Glomerular visceral epithelial cell (primary cell): ENCODE measurements around the gene EFCAB5.
"Not testable (repeated sequence)": the region's sequence is repeated elsewhere in the genome, so short reads cannot be mapped to it uniquely, and the experiment has no call there.

Experiments
- DNase-seq: peaks from one replicate; pipeline ENCODE4 v3.0.0-alpha.2; 2016; ENCODE audit errors: extremely low spot score

The EFCAB5 gene

GRCh38 chr17:29935909-29936308 lies 5.5 kb upstream of the EFCAB5 start:
- not testable (repeated sequence) for DNase-seq

- no peak for DNase-seq
Observed at GRCh38 chr17:29936724-29937123, 4.7 kb upstream of the EFCAB5 start.

- no peak for DNase-seq
Observed at GRCh38 chr17:29945281-29945680, 3.8 kb downstream of the EFCAB5 start.

- no peak for DNase-seq
Observed at GRCh38 chr17:29948448-29949215, 7.2 kb downstream of the EFCAB5 start.

- no peak for DNase-seq
Observed at GRCh38 chr17:29949696-29950095, 8.3 kb downstream of the EFCAB5 start.

- no peak for DNase-seq
Observed at GRCh38 chr17:29954405-29954804, 13.0 kb downstream of the EFCAB5 start.

- no peak for DNase-seq
Observed at GRCh38 chr17:29956225-29956624, 14.8 kb downstream of the EFCAB5 start.

- not testable (repeated sequence) for DNase-seq
Observed at GRCh38 chr17:29957488-29957887, 16.1 kb downstream of the EFCAB5 start.

- peak; percentile 3 for DNase-seq
Observed at GRCh38 chr17:29958947-29959657, 17.7 kb downstream of the EFCAB5 start.

GRCh38 chr17:29959658-29960337 lies 18.4 kb downstream of the EFCAB5 start:
- DNase-seq, result no peak

- no peak for DNase-seq
Observed at GRCh38 chr17:29962656-29963055, 21.2 kb downstream of the EFCAB5 start.

GRCh38 chr17:29968271-29968670 lies 26.8 kb downstream of the EFCAB5 start:
- DNase-seq, result no peak

GRCh38 chr17:29972277-29972676 lies 30.8 kb downstream of the EFCAB5 start:
- no peak for DNase-seq

GRCh38 chr17:29973005-29973404 lies 31.6 kb downstream of the EFCAB5 start:
- no peak for DNase-seq

- no peak for DNase-seq
Observed at GRCh38 chr17:29977836-29978235, 36.4 kb downstream of the EFCAB5 start.

- DNase-seq, result no peak
Observed at GRCh38 chr17:29980261-29980660, 38.8 kb downstream of the EFCAB5 start.

- DNase-seq, result no peak
Observed at GRCh38 chr17:29982991-29983653, 41.7 kb downstream of the EFCAB5 start.

- no peak for DNase-seq
Observed at GRCh38 chr17:29996458-29996857, 55.0 kb downstream of the EFCAB5 start.

- no peak for DNase-seq
Observed at GRCh38 chr17:30000001-30000754, 58.7 kb downstream of the EFCAB5 start.

GRCh38 chr17:30000755-30001257 lies 59.4 kb downstream of the EFCAB5 start:
- DNase-seq, result no peak

GRCh38 chr17:30002088-30002487 lies 60.7 kb downstream of the EFCAB5 start:
- no peak for DNase-seq
